Uterus (tissue), 2 donors: ENCODE measurements around the gene CASKIN1.

Experiments used
- CTCF ChIP-seq, 4 experiments: fragments of 200-600 bp in 2 of 4; fragments of 450-650 bp in 2 of 4; sonication (generic) in 2 of 4; IDR thresholded peaks; one replicate each; pipeline ENCODE4 v1.5.1; 2016 to 2019; ENCODE audit warnings: antibody characterized with exemption in 4 of 4, mild to moderate bottlenecking in 2 of 4, moderate library complexity in 1 of 4
- POLR2A ChIP-seq, 2 donors: fragments of 450-650 bp; IDR thresholded peaks; one replicate each; pipeline ENCODE4 v1.6.1; 2016; ENCODE audit warnings: antibody characterized with exemption in 2 of 2, mild to moderate bottlenecking in 1 of 2, moderate library complexity in 1 of 2

GRCh38 chr16:2154533-2155090 lies 41.8 kb downstream of the CASKIN1 start:
- TF ChIP-seq POLR2A (IDR thresholded peaks at IDR 0.05) (no peak), CTCF (IDR thresholded peaks at IDR 0.05) (no peak)
